GM18498 (cell line): ENCODE data around the gene GUCD1.
"Not testable (repeated sequence)": the region's sequence is repeated elsewhere in the genome, so short reads cannot be mapped to it uniquely, and the experiment has no call there.

Source experiments
- ATAC-seq: cut with Tn5 transposase; IDR thresholded peaks from one replicate; pipeline ENCODE4 v1.9.1; 2021; ENCODE audit warnings: mild to moderate bottlenecking, moderate library complexity; ENCODE audit not compliant: unreplicated experiment

Gene GUCD1

DNA sequence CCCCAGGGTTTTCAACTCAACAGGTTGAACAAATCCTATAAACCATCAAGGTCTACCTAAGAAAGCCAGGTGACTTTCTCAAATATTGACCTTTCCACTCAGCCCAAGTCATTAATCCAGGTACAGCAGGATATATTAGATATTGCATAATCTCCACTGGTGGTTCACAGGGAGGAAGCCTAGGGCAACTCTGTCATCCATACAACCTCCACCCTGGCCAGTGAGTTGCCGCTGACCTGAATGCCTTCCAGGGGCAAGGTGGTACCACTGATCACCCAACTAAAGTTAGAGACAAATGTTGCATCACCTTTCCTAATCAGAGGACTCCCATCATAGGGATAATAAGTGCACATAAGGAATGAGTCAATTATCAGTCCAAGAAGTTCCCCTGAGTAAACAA is 22.9 kb downstream of the GUCD1 start:
- ATAC-seq: no peak

DNA sequence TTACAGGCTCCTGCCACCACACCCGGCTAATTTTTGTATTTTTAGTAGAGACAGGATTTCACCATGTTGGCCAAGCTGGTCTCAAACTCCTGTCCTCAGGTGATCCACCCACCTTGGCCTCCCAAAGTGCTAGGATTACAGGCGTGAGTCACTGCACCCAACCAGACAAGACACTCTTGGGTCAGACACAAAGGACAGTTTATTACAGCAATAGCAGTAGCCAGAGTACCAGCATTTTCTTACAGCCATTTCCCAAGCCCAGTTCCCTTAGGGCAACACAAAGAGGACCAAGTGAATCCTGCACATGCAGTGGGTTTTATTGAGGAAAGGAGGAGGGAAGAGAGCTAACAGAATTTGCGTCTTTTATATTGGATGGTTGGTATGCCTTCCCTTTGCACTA is 24.0 kb downstream of the GUCD1 start:
- ATAC-seq: not testable (repeated sequence)

DNA sequence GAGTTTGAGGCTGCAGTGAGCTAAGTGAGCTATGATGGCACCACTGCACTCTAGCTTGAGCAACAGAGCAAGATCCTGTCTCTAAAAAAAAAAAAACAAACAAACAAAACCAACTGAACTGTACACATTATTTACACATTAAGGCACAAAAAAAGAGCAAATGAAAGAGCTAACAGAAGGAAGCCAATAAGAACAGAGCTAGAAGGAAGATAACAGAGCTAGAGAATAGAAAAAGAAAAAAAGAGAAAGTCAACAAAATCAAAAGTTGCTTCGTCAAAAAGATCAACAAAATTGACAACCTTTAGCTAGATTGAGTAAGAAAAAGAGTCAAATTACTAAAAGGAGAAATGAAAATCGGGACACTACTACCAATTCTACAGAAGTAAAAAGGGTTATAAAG is 25.0 kb downstream of the GUCD1 start:
- no peak for ATAC-seq

DNA sequence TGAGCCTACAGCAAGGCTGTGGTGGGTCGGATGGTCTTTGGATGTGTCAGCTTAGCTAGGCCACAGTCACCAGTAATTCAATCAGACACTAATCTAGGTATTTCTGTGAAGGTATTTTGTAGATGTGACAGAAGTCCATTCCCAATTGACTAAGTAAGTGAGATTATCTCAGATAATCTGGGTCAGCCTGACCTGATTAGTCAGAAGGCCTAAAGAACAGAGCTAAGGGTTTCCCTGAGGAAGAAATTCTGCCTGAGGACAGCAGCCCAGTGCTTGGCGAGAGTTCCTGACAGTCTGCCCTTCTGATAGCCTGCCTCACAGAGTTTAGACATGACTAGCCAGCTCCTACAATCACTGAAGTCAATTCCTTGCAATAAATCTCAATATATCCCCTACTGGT is 28.7 kb downstream of the GUCD1 start:
- ATAC-seq: no peak

DNA sequence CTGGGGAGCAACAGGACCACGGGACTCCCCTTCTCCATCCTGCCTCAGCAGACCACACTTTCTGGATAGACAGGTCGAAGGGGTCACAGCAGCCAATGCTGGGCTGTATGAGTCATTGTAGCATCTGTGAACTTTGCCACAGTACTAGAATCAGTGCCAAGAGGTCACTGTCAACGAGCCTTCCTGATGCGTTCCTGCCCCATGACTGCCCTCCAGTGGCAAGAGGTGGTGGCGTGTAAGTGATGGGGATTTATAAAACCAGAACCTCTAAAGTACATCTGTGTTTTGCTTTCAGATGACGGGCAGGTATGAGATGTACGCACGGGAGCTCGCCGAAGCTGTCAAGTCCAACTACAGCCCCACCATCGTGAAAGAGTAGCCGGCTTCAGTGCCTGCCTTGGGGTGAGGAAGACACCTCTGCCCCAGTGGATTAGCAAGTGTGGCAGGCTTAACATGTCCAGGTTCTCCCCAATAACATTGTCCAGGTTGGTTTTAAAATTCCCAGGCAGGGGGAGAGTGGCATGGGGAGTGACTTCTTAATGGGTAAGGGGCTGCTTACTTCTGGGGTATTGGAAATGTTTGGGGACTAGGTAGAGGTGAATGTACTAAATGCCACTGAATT is 29.4 kb downstream of the GUCD1 start:
- ATAC-seq: peak; percentile 76

DNA sequence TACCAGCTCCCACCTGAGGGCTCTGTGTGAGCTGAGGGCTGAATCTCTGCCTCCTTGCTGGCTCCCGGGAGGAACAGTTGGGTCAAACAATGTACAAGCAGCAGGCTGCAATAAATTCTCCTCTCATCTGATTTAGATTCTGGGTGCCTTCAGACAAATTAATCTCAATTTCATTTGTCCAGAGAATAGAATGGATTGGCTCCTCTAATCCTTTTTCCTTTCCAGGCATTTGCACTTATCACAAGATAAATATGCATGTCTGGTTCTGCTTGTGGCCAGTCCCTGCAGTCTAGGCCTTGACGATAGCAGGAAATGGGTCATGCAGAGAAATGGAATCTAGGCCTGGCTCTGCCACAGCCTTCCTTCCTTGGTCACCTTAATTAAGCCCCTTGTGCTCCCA is 31.1 kb downstream of the GUCD1 start:
- no peak for ATAC-seq

DNA sequence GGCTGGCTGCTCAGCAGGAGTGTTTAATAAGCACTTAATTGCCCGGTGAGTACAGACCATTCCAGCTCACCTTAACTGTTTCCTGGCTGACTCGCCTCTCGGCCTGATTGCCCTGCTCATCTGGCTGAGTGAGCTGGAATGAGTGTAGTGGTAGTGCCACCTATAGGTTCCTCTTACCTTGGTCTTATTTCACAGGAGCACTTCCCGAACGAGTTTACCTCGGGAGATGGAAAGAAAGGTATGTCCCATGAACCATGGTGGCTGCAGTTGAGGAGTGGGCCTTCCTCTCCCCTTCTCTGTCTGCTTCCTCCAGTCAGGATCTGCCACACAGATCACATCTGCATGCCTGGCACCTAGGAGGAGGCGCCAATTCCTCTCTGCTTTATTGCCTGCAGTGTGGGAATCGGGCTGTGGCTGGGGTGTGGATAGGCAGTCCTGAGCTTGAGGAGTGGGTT is 33.1 kb downstream of the GUCD1 start:
- no peak for ATAC-seq

DNA sequence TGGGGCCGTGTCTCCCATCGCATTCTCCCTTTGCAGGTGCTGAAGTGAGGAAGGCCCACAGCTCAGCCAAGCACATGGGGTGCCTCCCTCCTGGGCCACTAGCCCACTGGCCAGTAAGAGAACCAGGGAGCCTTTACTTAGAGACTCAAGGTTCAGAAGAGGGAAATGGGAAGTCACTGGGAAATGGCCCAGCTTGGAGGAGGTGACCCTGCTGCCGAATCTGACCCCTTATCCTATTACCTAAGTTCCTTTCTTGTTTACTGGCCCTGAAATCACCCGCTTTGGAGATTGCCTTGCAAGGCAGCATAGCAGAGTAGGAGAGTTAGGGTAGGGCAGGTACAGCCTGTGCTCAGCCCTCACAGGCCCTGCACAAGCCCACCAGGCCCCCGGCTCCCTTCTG is 35.4 kb downstream of the GUCD1 start:
- ATAC-seq: no peak

DNA sequence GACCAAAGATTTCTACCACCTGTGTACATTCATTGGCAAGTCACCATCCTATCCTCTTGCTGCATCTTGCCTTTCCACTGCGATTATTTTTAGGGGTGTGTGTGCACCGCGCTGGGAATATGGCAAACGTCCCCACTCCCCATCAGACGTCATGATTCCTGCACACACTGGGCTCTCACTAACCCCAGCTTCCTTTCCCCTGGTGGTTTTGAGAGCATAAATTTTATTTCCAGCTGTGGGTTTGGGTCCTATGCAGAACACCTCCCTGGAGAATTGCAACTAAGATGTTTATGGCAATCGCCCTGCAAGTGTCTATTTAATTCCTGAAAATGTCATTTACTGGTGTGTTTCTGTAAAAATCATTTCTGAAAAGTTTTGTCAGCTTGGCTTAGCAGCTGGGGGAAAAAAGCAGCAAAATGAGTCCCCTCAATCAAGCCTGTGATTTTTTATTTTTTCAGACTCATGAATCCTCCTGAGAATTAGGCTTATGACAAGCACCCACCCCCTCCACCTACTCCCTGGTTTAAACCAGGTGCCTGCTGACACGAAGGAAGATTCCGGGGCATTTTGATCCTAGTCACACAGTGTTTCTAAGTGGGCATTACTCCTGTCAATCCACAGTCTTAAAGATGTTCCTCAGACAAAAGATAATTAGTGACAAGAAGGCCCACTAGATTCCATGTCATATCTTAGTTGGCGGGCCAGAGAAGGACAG is 36.0 kb downstream of the GUCD1 start:
- no peak for ATAC-seq

DNA sequence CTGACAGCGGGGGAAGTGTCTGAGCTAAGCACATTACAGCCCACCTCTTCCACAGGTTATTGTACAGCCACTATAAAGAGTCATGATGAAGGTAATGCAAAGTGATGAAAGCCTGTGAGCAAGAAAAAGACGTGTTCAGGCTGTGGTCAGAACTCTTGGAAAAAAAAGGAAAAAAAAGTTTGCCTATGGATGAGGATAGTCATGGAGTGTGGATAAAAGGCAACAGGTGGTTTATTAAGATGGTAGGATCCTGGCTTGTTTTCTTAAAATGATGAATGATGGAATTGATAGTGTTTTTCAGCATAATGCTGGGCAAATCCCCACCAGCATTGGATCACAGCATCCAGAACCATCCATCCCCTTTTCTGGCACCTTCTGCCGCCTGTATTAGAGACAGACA is 36.7 kb downstream of the GUCD1 start:
- no peak for ATAC-seq

DNA sequence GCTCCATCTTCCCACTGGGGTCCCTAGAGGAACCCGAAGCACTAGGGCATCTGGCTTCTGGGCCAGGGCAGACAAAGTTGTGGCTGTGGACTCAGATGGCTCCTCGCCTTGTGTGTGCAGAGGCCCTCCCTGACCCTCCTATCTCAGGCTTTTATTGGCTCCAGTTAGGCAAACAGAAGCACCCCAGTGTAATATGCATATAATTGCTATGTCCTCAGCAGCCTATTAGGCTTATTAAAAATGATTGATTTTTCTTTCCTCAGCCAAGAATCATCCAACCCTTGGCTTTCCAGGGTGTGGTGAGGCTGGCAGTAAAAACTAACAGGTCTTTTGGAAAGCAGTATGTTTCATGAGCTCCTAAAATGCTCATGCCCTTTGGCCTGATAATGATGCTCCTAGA is 37.5 kb downstream of the GUCD1 start:
- ATAC-seq: no peak

DNA sequence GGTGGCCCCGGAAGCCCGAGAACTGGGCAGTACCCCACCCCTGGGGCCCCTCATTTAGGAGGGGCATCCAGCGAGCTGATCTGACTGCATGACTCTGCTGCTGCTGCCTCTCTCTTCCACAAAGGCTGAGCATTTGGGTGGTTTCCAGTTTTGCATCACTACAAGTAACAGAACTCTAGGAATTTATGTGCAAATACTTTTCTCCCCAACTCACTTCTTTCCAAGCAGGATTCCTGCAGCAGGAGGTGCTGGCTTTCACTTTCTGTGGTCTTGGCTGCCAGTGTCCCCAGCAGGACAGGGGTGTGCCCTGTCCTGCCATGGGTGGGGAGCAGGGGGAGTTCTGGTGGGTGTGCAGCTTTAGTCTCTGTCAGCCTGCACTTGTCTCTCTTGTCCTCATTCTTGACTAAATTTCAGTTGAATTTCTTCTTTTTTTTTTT is 38.6 kb downstream of the GUCD1 start:
- ATAC-seq: no peak

DNA sequence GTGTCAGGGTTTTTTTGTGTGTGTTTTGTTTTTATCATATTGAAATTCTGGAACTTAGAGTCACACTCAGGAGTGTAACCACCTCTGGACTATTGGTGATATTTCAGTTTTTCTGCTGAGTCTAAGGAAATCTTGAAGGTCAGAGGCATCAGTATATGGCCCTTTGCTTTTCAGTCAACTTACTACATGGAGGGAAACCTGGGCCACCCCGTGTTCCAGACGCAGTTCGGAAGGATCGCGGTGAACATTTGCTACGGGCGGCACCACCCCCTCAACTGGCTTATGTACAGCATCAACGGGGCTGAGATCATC is 40.0 kb downstream of the GUCD1 start:
- no peak for ATAC-seq

DNA sequence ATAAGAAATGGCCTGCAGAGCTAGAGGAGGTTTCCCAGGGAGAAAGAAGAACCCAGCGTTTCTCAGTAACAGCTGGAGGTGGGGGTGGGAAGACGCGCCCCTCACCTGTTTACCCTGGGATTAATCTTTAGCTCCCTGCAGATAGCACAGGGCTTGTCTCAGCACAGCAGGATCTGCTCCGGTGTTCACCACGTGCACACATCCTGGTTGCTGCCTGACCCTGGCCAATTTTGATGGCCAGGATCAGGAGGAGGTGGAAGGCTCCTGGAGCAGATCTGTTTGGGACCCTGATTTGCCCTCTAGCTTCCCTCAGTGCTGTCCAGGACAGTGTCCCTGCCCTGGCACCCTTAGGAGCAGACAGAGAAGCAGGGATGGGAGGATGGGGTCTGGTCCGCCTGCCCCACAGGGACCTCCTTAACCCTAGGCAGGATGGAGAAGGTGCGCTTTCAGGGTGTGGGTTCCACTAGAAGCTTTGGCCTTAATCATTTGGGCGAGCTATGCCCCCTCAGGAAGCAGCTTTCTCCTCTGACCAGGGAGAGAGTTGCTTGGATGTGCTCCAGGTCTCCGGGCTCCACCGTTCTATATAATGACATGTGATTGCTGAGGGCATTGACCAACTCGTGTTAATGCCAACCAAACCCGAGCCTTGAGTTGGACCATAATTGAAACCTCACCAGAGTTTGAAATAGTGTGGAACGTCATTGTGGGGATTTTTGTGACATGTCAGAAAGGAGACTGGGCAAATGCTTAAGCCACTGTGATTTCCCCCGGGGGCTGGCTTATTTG is 40.5 kb downstream of the GUCD1 start:
- no peak for ATAC-seq

DNA sequence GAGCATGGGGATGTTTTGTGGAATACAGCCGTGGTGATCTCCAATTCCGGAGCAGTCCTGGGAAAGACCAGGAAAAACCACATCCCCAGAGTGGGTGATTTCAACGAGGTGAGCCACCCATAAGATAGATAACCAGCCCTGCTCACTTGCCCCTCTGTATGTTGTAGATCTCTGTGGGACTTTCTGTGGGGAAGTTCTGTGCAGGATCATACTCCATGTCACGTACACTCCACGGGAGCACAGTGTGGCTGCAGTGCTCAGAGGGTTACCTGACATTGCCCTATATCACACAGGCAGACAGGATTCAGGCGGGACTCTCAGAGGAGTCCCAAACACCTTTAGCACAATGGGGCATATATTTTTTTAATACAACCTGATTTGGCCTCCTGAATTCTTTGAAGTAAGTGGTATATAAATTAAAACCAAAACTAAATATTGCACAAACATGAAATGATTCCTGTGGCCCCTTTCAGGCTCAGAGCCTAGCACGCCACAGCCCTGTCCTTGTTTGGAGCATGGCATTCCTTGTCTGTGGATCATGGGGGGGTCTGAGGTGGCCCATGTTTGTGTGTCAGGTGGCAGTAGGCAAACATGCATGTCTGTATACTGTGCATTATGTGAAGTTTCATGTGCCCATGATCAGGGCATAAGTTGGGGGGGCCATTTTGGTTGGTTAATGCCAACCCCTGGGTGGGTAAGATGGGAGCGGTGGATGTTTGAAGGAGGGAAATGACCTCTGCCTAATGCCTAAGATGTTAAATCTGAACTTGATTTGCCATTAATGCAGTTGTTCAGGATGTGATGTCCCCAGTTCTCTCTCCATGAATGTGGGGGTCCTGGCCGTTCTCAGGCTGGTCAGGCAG is 41.3 kb downstream of the GUCD1 start:
- no peak for ATAC-seq

DNA sequence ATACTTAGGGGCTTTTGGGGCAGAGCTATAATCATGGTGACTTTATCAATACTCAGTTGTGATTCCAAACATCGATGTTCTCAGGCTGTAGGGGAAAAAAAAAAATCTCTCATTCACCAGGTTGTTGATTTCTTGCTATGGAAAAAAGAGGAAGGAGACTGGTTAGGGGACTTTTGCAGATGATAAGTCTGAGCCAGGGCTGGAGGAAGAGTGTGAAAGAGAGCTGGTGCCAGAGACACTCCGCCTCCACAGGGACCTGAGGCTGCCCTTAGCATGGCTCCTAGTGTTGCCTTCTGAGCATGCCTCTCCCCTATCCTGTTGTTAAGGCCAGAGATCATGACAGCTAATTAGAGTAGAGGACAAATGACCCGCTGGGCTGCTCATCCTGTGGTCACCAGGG is 42.9 kb downstream of the GUCD1 start:
- ATAC-seq: no peak

DNA sequence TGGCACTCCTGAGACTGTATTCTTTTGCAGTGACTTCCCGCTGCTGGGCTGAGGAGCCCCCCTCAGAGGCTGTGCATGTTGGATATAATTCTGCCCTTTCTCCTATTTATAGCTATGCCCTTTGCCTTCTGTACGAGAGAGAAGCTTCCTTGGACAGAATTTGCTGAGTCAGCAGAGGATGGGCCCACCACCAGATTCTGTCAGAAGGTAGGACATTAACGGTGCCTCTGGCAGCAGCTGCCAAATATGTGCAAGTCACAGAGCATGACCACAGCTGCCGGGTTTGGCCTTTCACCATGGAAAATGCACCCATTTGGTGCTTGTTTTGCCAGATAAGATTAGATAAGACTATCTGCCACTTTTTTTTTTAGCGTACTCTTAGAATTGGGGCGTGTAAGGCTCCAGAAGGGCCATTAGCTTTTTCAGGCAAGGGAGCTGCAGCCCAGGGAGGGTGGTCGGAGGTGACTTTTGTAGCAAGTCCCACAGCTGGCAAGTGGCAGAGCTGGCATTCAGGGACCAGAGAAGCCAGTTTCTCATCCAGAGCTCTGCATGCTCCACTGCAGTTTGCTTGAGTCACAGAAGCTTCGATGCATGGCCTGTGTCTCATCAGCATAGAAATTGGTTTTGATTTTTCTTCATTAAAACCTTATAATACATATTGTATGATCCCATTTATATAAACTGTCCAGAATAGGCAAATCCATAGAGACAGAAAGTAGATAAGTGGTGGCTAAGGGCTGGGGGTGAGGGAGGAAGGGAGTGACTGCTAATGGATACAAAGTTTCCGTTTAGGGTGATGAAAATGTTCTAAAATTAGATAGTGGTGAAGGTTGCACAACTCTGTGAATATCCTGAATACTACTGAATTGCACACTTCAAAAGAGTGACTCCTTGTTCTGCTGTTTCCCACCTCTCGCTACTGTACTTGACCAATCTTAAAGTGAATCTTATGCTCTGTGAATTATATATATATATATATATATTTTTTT is 44.0 kb downstream of the GUCD1 start:
- ATAC-seq: no peak

DNA sequence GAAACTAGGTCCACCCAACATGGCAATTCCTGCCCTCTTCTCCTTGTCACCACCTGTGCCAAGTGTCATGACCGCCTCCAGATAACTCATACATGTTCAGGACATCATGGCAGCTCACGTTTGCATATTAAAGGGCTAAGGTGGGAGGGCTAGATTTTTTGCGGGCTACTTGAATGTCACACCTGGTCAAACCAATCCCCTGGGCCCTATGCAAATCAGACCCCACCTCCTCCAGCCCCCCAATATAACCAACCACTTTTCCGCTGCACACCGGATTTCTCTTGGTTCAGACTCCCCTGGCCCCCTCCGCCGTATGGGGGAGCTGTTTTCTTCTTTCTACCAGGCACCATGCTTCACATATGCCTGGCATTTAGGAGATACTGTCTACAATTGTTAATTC is 47.2 kb downstream of the GUCD1 start:
- no peak for ATAC-seq

DNA sequence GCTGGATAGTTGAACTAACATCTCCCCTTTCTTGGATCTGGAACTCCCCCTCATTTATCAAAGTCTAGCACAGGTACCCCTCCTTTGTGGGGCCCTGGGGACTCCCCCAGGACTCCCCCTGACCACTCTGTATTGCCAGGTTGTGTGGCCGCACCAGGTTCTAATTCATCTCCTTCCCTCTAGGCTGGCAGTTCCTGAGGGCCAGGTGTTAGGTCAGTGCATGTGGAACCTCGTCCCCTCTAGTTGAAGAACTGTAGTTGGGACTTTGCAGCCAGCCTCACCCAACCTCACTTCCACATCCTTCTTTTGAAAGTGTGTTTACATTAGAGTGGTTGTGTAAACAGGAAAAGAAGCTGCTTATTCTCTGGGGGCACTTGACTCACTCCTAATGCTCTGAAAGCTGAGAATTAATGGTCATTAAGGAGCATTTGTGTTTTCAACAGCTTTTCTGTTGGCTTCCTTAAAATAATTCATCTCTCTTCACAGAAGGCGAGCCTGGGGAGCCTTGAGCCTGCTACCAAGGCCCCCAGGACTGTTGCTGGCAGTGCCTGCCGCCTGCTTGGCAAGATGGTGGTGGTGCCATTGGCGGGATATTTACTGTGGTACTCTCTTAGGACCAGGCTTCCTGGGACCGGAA is 48.0 kb downstream of the GUCD1 start:
- ATAC-seq: no peak
